Activated T-cell treated with anti-CD3 and anti-CD28 coated beads, Interleukin-2, amount 50 U/mL, for 24 hours (primary cell): ENCODE data around the gene BBS10.
"Not testable (repeated sequence)": the region's sequence is repeated elsewhere in the genome, so short reads cannot be mapped to it uniquely, and the experiment has no call there.

ENCODE experiments used
- DNase-seq: peaks from one replicate; pipeline ENCODE4 v3.0.0-alpha.2; 2020
- H3K27ac Mint-ChIP-seq: 2 replicates; pipeline ENCODE4 v1.8.0; 2020; ENCODE audit warnings: mild to moderate bottlenecking, mixed read lengths
- H3K27me3 Mint-ChIP-seq: 2 replicates; pipeline ENCODE4 v1.8.0; 2020; ENCODE audit warnings: mixed read lengths
- H3K36me3 Mint-ChIP-seq: 2 replicates; pipeline ENCODE4 v1.8.0; 2020; ENCODE audit warnings: low read depth, mixed read lengths
- H3K4me1 Mint-ChIP-seq: 2 replicates; pipeline ENCODE4 v1.8.0; 2020; ENCODE audit warnings: low read depth, mixed read lengths
- H3K4me3 Mint-ChIP-seq: 2 replicates; pipeline ENCODE4 v1.8.0; 2020; ENCODE audit warnings: mild to moderate bottlenecking, moderate library complexity, mixed read lengths
- H3K9me3 Mint-ChIP-seq: 2 replicates; pipeline ENCODE4 v1.8.0; 2020; ENCODE audit warnings: mixed read lengths

Gene BBS10

GRCh38 chr12:76346798-76347420 is 1.3 kb downstream of the BBS10 start:
- peak overlapping the region; percentile 94 for H3K4me3 Mint-ChIP-seq
- H3K27ac Mint-ChIP-seq = peak overlapping the region; percentile 94
- peaks cover 24% of the 10 kb centered on the region for H3K36me3 Mint-ChIP-seq
- no peak for DNase-seq
- no peaks in the 10 kb centered on the region for H3K27me3 Mint-ChIP-seq
- peaks cover 2% of the 10 kb centered on the region for H3K9me3 Mint-ChIP-seq
- H3K4me1 Mint-ChIP-seq = peaks cover 41% of the 10 kb centered on the region

GRCh38 chr12:76346236-76346635 is 2.0 kb downstream of the BBS10 start:
- no peak overlapping the region for H3K4me3 Mint-ChIP-seq
- no peak overlapping the region for H3K27ac Mint-ChIP-seq
- peaks cover 2% of the 10 kb centered on the region for H3K9me3 Mint-ChIP-seq
- H3K27me3 Mint-ChIP-seq = no peaks in the 10 kb centered on the region
- peaks cover 24% of the 10 kb centered on the region for H3K36me3 Mint-ChIP-seq
- H3K4me1 Mint-ChIP-seq = peaks cover 48% of the 10 kb centered on the region
- no peak for DNase-seq

GRCh38 chr12:76345569-76345968 is 2.6 kb downstream of the BBS10 start:
- peaks cover 24% of the 10 kb centered on the region for H3K36me3 Mint-ChIP-seq
- peaks cover 2% of the 10 kb centered on the region for H3K9me3 Mint-ChIP-seq
- no peak for DNase-seq
- H3K4me3 Mint-ChIP-seq = no peak overlapping the region
- no peaks in the 10 kb centered on the region for H3K27me3 Mint-ChIP-seq
- H3K4me1 Mint-ChIP-seq = peaks cover 52% of the 10 kb centered on the region
- no peak overlapping the region for H3K27ac Mint-ChIP-seq

- Mint-ChIP-seq H3K27ac (no peak overlapping the region), H3K9me3 (no peaks in the 10 kb centered on the region), H3K27me3 (peaks cover 7% of the 10 kb centered on the region), H3K4me1 (peaks cover 36% of the 10 kb centered on the region), H3K36me3 (peaks cover 10% of the 10 kb centered on the region), H3K4me3 (no peak overlapping the region)
- DNase-seq = no peak
Observed at GRCh38 chr12:76341436-76342030, 6.7 kb downstream of the BBS10 start.

- no peaks in the 10 kb centered on the region for H3K9me3 Mint-ChIP-seq
- H3K27ac Mint-ChIP-seq = no peak overlapping the region
- peaks cover 29% of the 10 kb centered on the region for H3K4me1 Mint-ChIP-seq
- peaks cover 7% of the 10 kb centered on the region for H3K27me3 Mint-ChIP-seq
- H3K4me3 Mint-ChIP-seq = no peak overlapping the region
- no peak for DNase-seq
- peaks cover 6% of the 10 kb centered on the region for H3K36me3 Mint-ChIP-seq
Observed at GRCh38 chr12:76340680-76341435, 7.4 kb downstream of the BBS10 start.

- Mint-ChIP-seq H3K4me1 (peaks cover 19% of the 10 kb centered on the region), H3K27me3 (peaks cover 20% of the 10 kb centered on the region), H3K36me3 (no peaks in the 10 kb centered on the region), H3K9me3 (no peaks in the 10 kb centered on the region), H3K27ac (no peak overlapping the region), H3K4me3 (no peak overlapping the region)
- DNase-seq = no peak
Observed at GRCh38 chr12:76337583-76337982, 10.6 kb downstream of the BBS10 start.

GRCh38 chr12:76332606-76333005 is 15.6 kb downstream of the BBS10 start:
- H3K27me3 Mint-ChIP-seq = peaks cover 35% of the 10 kb centered on the region
- H3K4me1 Mint-ChIP-seq = no peaks in the 10 kb centered on the region
- no peaks in the 10 kb centered on the region for H3K36me3 Mint-ChIP-seq
- no peaks in the 10 kb centered on the region for H3K9me3 Mint-ChIP-seq
- H3K4me3 Mint-ChIP-seq = no peak overlapping the region
- no peak for DNase-seq
- H3K27ac Mint-ChIP-seq = no peak overlapping the region

GRCh38 chr12:76329606-76330005 is 18.6 kb downstream of the BBS10 start:
- Mint-ChIP-seq H3K27me3 (peaks cover 32% of the 10 kb centered on the region), H3K4me3 (no peak overlapping the region), H3K27ac (no peak overlapping the region), H3K36me3 (no peaks in the 10 kb centered on the region), H3K4me1 (no peaks in the 10 kb centered on the region), H3K9me3 (no peaks in the 10 kb centered on the region)
- DNase-seq = no peak

- no peaks in the 10 kb centered on the region for H3K9me3 Mint-ChIP-seq
- DNase-seq = no peak
Observed at GRCh38 chr12:76329159-76329558, 19.1 kb downstream of the BBS10 start.

GRCh38 chr12:76319595-76320319 is 28.5 kb downstream of the BBS10 start:
- not testable (repeated sequence) for H3K36me3 Mint-ChIP-seq, H3K4me1 Mint-ChIP-seq, H3K9me3 Mint-ChIP-seq, H3K4me3 Mint-ChIP-seq, DNase-seq, H3K27ac Mint-ChIP-seq
- H3K27me3 Mint-ChIP-seq = peaks cover 32% of the 10 kb centered on the region

More at GRCh38 chr12:76329159-76329558, 19.1 kb downstream of the BBS10 start:
- H3K27me3 Mint-ChIP-seq = peaks cover 31% of the 10 kb centered on the region
- H3K4me1 Mint-ChIP-seq = no peaks in the 10 kb centered on the region
- no peaks in the 10 kb centered on the region for H3K36me3 Mint-ChIP-seq
- H3K27ac Mint-ChIP-seq = no peak overlapping the region
- H3K4me3 Mint-ChIP-seq = no peak overlapping the region

GRCh38 chr12:76318773-76319594 is 29.2 kb downstream of the BBS10 start:
- H3K9me3 Mint-ChIP-seq = no peaks in the 10 kb centered on the region
- no peaks in the 10 kb centered on the region for H3K36me3 Mint-ChIP-seq
- no peak overlapping the region for H3K4me3 Mint-ChIP-seq
- H3K27ac Mint-ChIP-seq = no peak overlapping the region
- H3K4me1 Mint-ChIP-seq = no peaks in the 10 kb centered on the region
- peaks cover 33% of the 10 kb centered on the region for H3K27me3 Mint-ChIP-seq
- no peak for DNase-seq

- Mint-ChIP-seq H3K36me3 (no peaks in the 10 kb centered on the region), H3K4me3 (no peak overlapping the region), H3K27me3 (peaks cover 40% of the 10 kb centered on the region), H3K27ac (no peak overlapping the region), H3K9me3 (no peaks in the 10 kb centered on the region), H3K4me1 (no peaks in the 10 kb centered on the region)
- no peak for DNase-seq
Observed at GRCh38 chr12:76317976-76318375, 30.2 kb downstream of the BBS10 start.

- Mint-ChIP-seq H3K4me3 (no peak overlapping the region), H3K9me3 (no peaks in the 10 kb centered on the region), H3K4me1 (no peaks in the 10 kb centered on the region), H3K27me3 (peaks cover 43% of the 10 kb centered on the region), H3K27ac (no peak overlapping the region), H3K36me3 (no peaks in the 10 kb centered on the region)
- no peak for DNase-seq
Observed at GRCh38 chr12:76316468-76316867, 31.7 kb downstream of the BBS10 start.

GRCh38 chr12:76313299-76313698 is 34.9 kb downstream of the BBS10 start:
- Mint-ChIP-seq H3K27me3 (peaks cover 44% of the 10 kb centered on the region), H3K4me3 (no peak overlapping the region)

More at GRCh38 chr12:76313299-76313698, 34.9 kb downstream of the BBS10 start:
- H3K4me1 Mint-ChIP-seq = no peaks in the 10 kb centered on the region
- DNase-seq = no peak
- no peaks in the 10 kb centered on the region for H3K9me3 Mint-ChIP-seq
- no peaks in the 10 kb centered on the region for H3K36me3 Mint-ChIP-seq
- H3K27ac Mint-ChIP-seq = no peak overlapping the region
